HG03108 (cell line): Measurements from ENCODE around the gene PDGFD.

ENCODE experiments used
- ATAC-seq: cut with Tn5 transposase; IDR thresholded peaks from one replicate; pipeline ENCODE4 v1.9.1; 2021; ENCODE audit warnings: moderate library complexity; ENCODE audit not compliant: unreplicated experiment

Gene PDGFD

DNA sequence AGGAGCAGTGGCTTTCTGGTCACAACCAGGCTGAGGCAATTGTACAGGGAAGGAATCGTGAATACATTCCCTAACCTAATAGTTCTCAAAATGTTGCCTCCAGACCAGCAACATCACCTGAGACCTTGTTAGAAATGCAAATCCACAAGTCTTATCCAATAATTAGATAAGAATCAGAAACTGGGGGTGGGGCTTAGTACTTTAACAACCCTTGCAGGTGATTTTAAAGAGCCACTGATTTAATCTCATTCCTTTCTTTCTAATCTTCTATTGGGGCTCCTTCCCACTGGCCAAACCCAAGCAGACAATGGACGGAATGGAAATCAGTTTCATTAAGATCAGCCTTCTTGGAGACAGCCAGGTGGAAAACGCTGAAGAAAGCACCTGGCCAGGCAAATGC lies 269.9 kb downstream of the PDGFD start:
- no peak for ATAC-seq

DNA sequence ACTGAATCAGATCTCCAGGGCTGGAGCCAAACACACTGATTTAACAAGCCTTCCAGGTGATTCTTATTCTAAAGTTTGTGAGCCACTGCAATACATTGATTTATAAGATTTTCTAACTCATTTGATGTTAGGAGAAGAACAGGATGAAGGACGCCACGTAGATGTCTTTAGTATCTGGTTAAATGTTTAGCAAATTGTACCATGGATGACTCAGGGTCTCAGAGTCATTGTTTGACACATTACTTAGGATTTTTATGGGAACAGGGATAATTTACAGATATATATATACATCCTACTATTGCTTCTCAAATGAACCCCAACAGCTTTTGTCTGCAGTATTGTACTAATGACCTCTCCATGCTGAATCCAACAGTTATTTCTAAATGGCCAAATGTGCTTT lies 270.6 kb downstream of the PDGFD start:
- no peak for ATAC-seq

DNA sequence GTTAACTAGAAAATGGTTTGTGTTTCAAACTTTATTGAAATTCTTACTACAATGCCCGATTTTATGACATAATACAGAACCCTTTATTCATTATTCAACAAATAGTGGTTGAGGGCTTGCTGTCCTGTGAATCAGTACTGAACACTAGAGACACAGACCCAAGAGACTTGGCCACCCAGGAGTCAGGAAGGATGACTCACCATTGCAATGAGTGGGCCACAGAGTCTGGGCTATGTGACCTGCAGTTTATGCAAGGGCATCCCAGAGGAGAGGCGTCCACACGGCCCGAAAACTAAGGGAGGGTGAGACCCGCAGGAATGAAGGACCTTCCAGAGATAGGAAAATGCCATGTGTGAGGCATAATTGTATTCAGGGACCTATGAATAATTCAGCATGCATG lies 271.3 kb downstream of the PDGFD start:
- no peak for ATAC-seq

DNA sequence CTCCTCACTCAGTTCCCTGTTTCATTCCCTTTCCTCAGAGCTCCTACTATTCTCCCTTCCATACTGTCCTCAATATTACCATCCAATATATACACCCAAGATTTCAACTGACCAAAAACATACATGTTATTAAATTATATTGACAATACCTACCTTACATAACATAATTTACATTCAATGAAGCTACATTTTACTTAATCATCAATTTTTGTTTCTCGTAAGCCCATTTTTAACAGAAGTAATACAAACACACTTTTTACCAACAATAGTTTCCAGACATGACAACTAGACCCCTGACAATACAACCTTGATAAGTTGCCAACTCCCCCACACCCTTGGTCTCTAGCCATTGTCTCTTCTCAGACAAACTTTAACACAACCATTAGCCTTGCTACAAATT lies 273.3 kb downstream of the PDGFD start:
- ATAC-seq = no peak

DNA sequence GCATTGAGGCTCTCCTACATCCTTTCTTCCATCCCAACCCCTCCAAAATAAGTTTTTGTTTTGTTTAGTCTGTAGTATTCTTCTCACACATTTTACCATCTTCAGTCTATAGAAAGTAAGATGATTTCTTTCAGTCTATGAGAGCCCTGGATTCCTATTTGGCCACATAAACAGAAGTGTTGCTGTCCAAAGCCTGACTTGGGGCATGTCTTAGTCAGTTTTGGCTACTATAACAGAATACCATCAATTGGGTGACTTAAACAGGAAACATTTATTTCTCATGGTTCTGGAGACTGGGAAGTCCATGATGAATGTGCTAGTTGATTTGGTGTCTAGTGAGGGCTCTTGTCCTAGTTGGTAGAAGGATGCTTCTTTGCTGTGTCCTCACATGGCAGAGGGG lies 274.3 kb downstream of the PDGFD start:
- no peak for ATAC-seq

DNA sequence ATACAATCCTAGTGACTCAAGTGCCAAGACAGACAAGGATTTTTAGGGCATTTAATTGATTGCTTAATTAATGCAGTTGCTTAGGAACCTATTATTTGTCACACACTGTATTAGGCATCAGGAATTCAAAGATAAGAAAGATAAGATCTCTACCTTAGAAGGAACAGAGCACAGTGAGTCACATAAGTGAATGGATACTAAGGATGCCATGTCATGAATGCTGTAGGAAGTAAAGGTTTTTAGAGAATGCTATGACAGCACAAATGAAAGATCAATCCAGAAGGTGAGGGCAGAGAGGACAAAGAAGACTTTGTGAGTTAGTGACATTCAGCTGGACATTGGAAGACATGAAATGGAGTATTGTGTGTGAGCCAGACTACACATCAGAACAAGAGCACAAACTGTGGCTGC lies 275.4 kb downstream of the PDGFD start:
- no peak for ATAC-seq

DNA sequence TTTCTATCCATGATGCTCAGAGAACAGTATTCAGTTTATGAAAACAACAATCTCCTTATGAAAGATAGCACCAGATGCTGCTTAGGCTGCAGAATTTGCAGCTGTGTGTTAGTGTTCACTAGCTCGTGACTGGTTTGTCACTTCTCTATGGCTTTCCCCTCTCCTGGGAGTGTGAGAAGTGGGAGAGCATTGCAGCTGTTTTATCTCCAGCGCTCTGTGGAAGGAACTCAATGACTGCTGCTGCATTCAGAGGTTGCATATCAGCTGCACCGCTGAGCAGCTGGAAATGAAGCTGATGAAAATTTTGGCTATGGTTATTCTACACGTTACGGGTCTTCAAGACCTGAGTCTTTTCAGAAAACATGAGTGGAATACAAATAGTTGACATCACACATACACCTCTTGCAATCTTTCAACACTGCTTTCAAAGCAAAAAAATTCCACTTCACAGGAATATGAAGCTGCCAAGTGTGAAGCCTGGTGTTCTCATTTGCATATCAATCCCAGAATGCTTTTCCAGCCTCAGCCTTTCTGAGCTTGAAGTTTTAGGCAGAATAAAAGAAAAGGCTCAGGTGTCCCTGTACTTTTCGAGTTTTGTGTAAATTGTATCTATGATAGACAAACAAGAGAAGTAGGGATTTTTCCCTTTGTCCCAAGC lies 276.8 kb downstream of the PDGFD start:
- no peak for ATAC-seq

DNA sequence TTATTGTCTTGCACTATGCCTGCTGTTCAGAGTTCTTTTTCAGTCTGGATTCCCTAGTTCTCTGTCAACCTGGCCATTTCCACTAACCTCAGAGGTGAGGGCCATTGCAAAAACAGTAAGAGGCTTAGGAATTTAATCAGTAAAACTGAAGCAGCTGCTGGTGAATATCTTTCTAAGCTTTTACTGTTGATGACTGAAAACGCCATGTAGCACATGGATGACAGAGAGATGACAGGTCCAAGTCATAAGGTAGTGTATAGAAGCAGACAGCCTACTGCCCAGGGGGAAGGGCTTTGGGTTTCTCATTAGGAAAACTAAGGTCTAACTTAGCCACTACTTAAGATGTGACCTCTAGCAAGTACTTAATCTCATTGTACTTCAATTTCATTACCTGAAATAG lies 280.1 kb downstream of the PDGFD start:
- no peak for ATAC-seq

DNA sequence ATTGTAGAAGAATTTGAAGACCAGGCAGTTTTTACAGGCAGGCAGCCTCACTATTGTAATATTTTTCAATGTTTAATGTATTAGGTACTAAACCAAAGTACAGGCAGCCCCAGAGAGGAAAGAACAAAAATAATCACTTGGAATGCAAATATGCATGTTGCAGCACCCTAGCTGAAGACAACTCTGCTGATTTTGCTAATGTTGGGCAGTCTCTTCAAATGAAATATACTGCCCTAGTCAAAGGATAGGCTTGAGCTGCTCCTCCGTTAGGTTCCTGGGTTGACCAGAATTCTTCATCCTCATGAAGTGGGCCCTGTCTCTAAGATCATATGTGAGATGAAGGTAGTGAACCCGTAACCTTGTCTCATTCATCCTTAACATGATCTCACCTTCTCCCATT lies 280.7 kb downstream of the PDGFD start:
- no peak for ATAC-seq

DNA sequence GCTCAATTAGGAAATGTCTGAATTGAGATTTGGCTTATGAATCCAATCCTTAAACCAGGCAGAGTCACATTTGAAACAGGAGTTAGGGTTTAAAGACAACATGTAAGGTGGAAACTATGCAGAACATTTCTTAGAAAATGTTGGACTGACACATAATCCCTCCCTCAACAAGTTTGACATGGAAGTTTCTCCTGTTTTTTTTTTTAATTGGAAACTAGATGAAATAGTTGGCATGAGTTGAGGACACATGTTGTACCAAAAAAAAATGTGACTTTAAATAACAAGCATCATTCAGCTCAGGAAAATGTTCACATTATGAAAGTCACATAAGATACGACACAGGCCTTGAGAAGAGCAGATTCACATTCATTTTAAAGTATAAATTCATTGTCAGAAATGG lies 282.4 kb downstream of the PDGFD start:
- ATAC-seq = no peak

DNA sequence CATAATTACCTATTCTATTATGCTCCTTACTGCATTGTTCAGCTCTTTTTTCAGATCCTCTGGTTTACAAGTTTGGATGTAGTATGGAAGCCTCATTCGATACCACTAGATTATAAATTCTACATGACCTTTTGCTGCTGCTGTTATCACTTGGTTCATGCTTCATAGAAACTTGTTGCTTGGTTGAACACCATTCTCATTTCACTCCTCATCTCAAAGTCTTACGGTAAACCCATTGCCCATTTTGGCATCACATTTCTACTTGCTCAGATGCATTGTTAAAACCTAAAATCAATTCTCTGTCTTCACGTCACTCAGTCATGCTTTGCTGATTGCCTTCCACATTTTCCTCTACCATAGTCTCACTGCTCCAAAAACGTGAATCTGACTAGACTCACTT lies 283.0 kb downstream of the PDGFD start:
- no peak for ATAC-seq

DNA sequence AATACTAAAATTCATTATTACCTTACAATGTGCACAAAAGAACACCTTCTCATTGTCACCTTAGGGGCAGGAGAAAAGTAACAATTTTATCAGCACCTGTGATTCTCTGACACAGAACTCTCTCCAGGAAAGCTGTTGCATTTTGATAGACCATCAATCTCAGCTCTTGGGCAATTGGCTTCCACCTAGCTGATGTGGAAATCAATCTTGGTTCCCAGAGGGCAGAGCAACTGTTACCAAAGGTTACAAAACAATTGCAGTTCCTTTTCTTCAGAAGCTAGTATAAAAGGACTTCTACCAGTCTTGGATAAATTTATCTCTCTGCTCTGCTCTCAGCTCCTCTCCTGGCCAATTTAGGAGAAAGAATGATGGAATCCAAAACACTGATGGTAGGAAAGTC lies 285.3 kb downstream of the PDGFD start:
- ATAC-seq = no peak

DNA sequence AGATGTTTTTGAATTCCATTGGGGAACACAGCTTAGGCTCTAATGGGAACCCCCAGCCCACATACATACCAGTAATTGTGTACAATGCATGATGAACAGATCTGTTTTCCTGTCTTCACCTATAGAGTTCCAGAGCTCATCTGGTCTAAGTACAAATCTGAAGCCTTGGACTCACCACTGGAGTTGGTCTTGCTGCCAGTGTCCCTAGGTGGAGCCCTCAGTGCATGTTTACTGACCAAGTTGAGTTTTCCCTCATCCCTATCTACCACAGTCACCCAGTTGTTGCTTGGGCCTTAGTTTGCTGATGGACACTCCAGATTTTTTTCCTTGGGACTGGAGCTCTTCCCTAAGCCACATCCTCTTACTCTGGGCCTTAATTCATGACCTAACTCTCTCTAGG lies 286.7 kb downstream of the PDGFD start:
- ATAC-seq = no peak

DNA sequence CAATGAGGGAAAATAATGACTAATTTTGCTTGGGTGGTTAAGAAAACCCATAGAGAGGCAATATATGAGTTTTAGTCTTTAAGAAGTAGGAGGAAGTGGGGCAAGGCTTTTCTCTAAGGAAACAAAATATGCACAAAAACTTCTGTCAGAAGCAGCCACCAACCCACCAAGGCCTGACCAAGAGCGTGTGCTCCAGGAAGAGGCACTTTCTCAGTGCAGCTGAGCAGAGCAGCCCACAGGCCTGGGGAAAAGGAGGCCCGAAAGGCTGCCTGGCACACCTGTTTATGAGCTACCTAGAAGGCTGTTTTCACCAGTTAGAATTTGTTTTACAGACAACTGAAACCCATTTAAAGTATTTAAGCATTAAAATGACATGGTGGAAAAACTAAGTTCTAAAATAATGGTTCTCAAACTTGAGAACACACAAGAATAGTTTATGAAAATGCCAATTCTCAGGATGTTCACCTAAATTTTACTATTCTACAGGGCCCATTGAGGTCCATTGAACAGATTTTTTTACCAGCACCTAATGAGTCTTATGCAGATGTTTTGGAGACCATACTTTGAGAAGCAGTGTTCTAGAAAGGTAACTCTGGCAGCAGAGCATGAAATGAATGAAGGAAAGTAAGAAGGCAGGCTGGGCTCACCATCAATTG lies 288.0 kb downstream of the PDGFD start:
- peak; percentile 90 for ATAC-seq

DNA sequence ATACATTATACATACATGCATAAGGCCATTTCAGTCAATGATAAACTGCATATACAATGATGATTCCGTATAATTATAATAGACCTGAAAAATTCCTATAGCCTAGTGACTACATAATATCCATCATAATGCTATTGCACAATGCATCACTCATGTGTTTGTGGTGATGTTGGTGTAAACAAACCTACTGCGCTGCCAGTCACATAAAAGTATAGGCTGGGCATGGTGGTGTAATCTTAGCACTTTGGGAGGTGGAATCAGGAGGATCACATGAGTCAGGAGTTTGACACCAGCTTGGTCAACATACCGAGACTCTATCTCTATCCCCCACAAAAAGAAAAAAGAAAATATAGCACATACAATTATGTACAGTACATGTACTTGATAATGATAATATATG lies 291.2 kb downstream of the PDGFD start:
- ATAC-seq = no peak

DNA sequence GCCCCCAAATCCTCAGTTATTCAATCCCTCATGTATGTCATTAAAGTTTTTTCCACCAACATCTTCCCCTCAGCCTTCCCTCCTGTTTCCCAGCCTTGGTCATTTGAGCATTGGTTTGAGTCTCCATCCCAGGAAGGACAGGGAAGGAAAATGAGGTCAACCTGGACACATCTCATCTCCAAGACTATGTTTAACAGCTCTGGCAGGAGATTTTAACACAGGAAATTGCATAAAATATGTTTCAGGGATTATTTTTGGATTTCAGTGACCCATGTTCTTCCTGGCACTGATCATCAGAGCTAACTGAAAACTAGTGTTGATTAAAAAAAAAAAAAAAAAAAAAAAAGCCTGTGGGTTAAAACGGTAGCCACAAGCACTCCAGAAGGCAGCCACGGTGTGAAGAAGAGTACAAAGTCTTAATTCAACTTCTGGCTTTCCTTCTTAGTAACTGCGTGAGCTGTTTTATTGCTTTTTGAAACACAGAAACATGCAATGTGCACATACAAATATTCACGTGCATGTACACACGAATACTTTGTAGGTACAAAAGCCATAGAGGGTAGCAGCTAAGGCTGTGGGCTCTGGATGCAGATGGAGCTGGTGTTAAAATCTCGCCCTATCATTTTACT lies 291.9 kb downstream of the PDGFD start:
- no peak for ATAC-seq

DNA sequence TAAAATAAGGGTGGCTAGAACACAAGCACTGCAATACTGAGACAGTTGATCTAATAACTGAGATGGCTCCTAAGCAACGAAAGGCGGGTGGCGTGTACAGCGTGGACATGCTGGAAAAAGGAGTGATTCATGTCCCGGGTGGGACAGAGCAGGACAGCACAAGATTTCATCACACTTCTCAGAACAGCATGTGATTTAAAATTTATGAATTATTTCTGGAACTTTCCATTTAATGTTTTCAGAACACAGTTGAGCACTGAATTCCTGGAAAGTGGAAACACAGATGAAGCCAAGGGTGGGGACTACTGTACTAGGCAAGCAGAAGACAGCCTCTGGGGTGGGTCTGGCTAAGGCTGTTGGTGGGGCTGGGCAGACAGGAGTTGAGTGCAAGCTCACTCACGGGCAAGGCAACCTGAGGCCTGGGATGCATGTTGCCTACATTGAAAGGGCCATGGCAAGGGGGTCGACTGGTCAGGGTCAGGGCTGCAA lies 293.1 kb downstream of the PDGFD start:
- no peak for ATAC-seq

DNA sequence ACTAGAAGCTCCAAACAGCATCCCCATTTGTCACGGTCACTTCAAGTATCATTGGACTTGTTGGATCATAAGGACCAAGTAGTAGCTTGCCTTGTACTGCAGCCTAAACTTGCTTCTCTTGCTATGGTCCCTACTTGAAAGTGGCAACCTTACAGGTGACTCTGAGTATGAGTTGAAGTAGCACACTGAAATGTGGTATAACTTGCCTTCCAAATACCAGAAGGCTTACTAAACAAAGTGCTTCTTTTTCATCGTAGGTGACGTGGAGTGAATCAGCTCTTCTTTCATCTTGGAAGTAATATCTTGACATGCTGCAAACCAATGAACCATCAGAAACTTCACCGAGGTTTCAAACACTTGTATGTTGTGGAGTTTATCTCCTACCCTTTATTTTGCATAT lies 296.5 kb downstream of the PDGFD start:
- ATAC-seq = no peak

DNA sequence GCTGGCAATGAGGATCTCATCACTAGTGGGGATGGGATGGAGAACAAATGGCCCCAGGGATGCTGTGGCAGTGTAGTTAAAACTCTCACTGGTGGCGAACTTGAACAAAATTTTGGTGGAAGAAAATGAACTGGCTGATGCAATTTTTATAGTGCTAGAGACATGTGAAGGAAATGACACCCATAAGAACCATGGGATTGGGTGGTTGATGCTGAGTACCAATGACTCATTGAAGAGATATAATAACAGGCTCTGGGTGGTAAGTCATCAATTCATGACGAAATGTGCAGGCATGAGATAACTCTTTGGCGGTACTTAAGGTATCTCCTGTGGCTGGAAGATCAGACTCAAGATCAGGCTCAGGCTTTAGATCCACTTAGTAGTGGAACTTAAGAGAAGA lies 300.4 kb downstream of the PDGFD start:
- ATAC-seq = no peak

DNA sequence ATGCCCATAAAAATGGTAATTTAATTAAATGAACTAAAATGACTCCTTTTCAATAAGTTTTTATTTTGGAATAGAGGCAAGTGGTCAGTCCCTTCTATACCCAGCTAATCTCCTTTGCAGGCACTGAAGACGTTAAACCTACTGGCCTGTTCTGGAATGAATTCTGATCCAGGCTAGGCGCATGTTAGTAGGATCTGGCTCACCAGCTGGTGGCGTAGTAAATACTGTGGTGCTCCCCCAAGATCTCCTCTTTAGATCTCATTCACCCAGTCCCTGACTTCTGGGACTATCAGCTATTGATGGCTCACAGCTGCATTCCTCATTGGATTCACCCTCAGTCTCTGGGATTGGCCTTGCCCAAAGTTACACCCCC lies 301.2 kb downstream of the PDGFD start:
- no peak for ATAC-seq

DNA sequence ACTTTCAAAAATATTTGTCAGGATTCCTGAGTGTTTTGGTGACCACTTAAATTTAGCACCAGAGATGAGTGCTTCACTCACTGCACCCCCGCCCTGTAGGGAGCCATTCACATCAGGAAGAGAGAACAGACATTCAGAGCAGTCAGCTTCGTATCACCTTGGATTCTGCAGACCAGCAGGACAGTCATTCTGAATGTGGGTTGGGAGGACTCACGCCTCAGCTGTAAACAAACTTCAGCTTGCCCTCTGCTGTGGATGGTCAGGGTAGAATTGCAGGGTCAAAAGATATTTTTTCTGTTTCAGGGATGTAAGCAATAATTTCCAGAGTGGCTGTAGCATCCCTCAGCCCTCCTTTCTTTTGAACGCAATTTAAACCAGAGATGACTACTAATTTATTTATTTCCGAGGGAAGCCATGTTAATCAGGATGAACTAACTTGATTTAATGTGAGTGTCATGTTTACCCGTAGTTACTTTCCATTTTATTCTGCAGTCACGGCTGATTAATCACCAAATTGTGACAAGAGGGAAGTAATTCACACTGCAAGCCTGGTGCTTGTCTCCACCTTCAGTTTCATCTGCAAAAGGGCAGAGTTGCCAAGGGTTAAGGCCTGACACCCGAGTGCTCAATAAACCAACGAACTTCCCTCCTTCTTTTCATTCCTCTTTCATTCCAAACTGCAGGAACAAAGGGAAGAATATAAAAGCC lies 301.7 kb downstream of the PDGFD start:
- ATAC-seq = no peak
